SU-DHL-6 (cell line): ENCODE data around the gene EML4.
A peak's percentile ranks its signal among the peaks of the same experiment; 100 is the strongest.

Source experiments
- H2AFZ ChIP-seq: fragments of 200-600 bp; sonication (generic); 2 replicates; pipeline ENCODE4 v1.6.1; 2014; ENCODE audit warnings: low read depth, mild to moderate bottlenecking, moderate library complexity, mixed read lengths, antibody characterized with exemption, low read length; ENCODE audit not compliant: severe bottlenecking
- H3F3A ChIP-seq: fragments of 200-600 bp; shearing (Covaris generic); 2 replicates; pipeline ENCODE4 v1.6.0; 2016; ENCODE audit warnings: antibody characterized with exemption, mild to moderate bottlenecking; ENCODE audit not compliant: insufficient read depth
- H3K27ac ChIP-seq: fragments of 200-600 bp; sonication (generic); 2 replicates; pipeline ENCODE4 v1.5.1; 2016; ENCODE audit warnings: low read depth, mild to moderate bottlenecking, low read length, moderate library complexity, mixed read lengths
- H3K27me3 ChIP-seq: fragments of 200-600 bp; sonication (generic), shearing (Covaris generic); 2 replicates; pipeline ENCODE4 v1.6.0; 2014; ENCODE audit warnings: mild to moderate bottlenecking, low read length
- H3K36me3 ChIP-seq: fragments of 200-600 bp; sonication (generic); 2 replicates; pipeline ENCODE4 v1.6.1; 2014; ENCODE audit warnings: mild to moderate bottlenecking, low read length, mixed read lengths
- H3K4me2 ChIP-seq: fragments of 300-600, 200-600 bp; shearing (Covaris generic), sonication (generic); 2 replicates; pipeline ENCODE4 v1.6.0; 2014; ENCODE audit warnings: low read length, low read depth, mild to moderate bottlenecking; ENCODE audit not compliant: poor library complexity, severe bottlenecking
- H3K4me3 ChIP-seq: fragments of 200-600 bp; sonication (generic); 2 replicates; pipeline ENCODE4 v1.5.1; 2014; ENCODE audit warnings: antibody characterized with exemption, low read length, mild to moderate bottlenecking, mixed read lengths; ENCODE audit not compliant: insufficient read depth, poor library complexity, severe bottlenecking
- H3K79me2 ChIP-seq: fragments of 200-600 bp; sonication (generic); 2 replicates; pipeline ENCODE4 v1.6.1; 2014; ENCODE audit warnings: mild to moderate bottlenecking, low read length, moderate library complexity; ENCODE audit not compliant: insufficient read depth
- H3K9ac ChIP-seq: fragments of 200-600 bp; sonication (generic); 2 replicates; pipeline ENCODE4 v1.7.0; 2014; ENCODE audit warnings: mild to moderate bottlenecking, low read length
- H3K9me2 ChIP-seq: fragments of 200-600 bp; sonication (generic); replicated peaks from 2 replicates; pipeline ENCODE4 v1.6.1; 2014; ENCODE audit warnings: low read length; ENCODE audit not compliant: insufficient read depth
- H3K9me3 ChIP-seq: fragments of 200-600 bp; sonication (generic); 2 replicates; pipeline ENCODE4 v1.6.1; 2014; ENCODE audit warnings: low read length, mixed read lengths; ENCODE audit not compliant: insufficient read depth
- H4K20me1 ChIP-seq: fragments of 200-600 bp; sonication (generic); 2 replicates; pipeline ENCODE4 v1.6.1; 2014; ENCODE audit warnings: low read depth, mild to moderate bottlenecking, antibody characterized with exemption, low read length, moderate library complexity, mixed read lengths
- CTCF ChIP-seq: fragments of 200-600 bp; sonication (generic); IDR thresholded peaks from one replicate; pipeline ENCODE4 v1.5.1; 2017; ENCODE audit warnings: antibody characterized with exemption, mild to moderate bottlenecking, low read length, moderate library complexity; ENCODE audit not compliant: insufficient read depth, poor library complexity, severe bottlenecking
- EZH2phosphoT487 ChIP-seq: fragments of 200-600 bp; sonication (generic), shearing (Covaris generic); conservative IDR thresholded peaks from 2 replicates; pipeline ENCODE4 v1.6.1; 2018; ENCODE audit warnings: mild to moderate bottlenecking, antibody characterized with exemption, low read length, moderate library complexity, mixed read lengths

EML4 gene

GRCh38 chr2:42169874-42170521 is 845 bp downstream of the EML4 start:
- TF ChIP-seq EZH2phosphoT487: no peak
- H3K79me2 ChIP-seq: peaks cover 45% of the 10 kb centered on the region
- H3F3A ChIP-seq: no peaks in the 10 kb centered on the region; the same call in 1 of the 2 replicates

GRCh38 chr2:42170619-42171395 is 1.7 kb downstream of the EML4 start:
- H3K4me2 ChIP-seq: peak overlapping the region; percentile 86
- no peaks in the 10 kb centered on the region for H3K9me3 ChIP-seq
- peaks cover 49% of the 10 kb centered on the region for H3K79me2 ChIP-seq
- no peaks in the 10 kb centered on the region for H3K27me3 ChIP-seq
- peaks cover 14% of the 10 kb centered on the region for H4K20me1 ChIP-seq
- H3K9me2 ChIP-seq: no peaks in the 10 kb centered on the region
- peaks cover 9% of the 10 kb centered on the region; the same call in 1 of the 2 replicates for H3K36me3 ChIP-seq
- TF ChIP-seq CTCF (no peak), EZH2phosphoT487 (no peak)
- H3K27ac ChIP-seq: no peak overlapping the region
- H3F3A ChIP-seq: no peaks in the 10 kb centered on the region; the same call in 1 of the 2 replicates
- peak overlapping the region; percentile 75 for H3K4me3 ChIP-seq
- peak overlapping the region; percentile 74 for H3K9ac ChIP-seq
- no peak overlapping the region for H2AFZ ChIP-seq

More at GRCh38 chr2:42169874-42170521, 845 bp downstream of the EML4 start:
- Histone ChIP-seq H3K9ac (peak overlapping the region; percentile 74), H3K36me3 (peaks cover 9% of the 10 kb centered on the region; the same call in 1 of the 2 replicates), H3K9me2 (no peaks in the 10 kb centered on the region), H3K27me3 (no peaks in the 10 kb centered on the region), H4K20me1 (peaks cover 14% of the 10 kb centered on the region), H2AFZ (peak overlapping the region; percentile 86), H3K27ac (peak overlapping the region; percentile 60), H3K4me2 (peak overlapping the region; percentile 86), H3K4me3 (peak overlapping the region; percentile 75), H3K9me3 (no peaks in the 10 kb centered on the region)

- H3F3A ChIP-seq: no peaks in the 10 kb centered on the region; the same call in 1 of the 2 replicates
- no peaks in the 10 kb centered on the region for H3K9me3 ChIP-seq
- 0 out of 2 replicates have a peak overlapping the region, but pooled peaks have one; percentile 74 for H3K9ac ChIP-seq
- H3K9me2 ChIP-seq: no peaks in the 10 kb centered on the region
- H3K79me2 ChIP-seq: peaks cover 56% of the 10 kb centered on the region
- H3K4me3 ChIP-seq: no peak overlapping the region
- no peak overlapping the region for H3K27ac ChIP-seq
- H4K20me1 ChIP-seq: peaks cover 14% of the 10 kb centered on the region
- H3K36me3 ChIP-seq: peaks cover 9% of the 10 kb centered on the region; the same call in 1 of the 2 replicates
- peak overlapping the region; percentile 86 for H3K4me2 ChIP-seq
- TF ChIP-seq EZH2phosphoT487: no peak
- no peak for TF ChIP-seq CTCF
- H3K27me3 ChIP-seq: no peaks in the 10 kb centered on the region
- H2AFZ ChIP-seq: no peak overlapping the region
Observed at GRCh38 chr2:42171396-42171980, 2.3 kb downstream of the EML4 start.
